ENCODE data around the gene PHLPP2.

The PHLPP2 gene

DNA sequence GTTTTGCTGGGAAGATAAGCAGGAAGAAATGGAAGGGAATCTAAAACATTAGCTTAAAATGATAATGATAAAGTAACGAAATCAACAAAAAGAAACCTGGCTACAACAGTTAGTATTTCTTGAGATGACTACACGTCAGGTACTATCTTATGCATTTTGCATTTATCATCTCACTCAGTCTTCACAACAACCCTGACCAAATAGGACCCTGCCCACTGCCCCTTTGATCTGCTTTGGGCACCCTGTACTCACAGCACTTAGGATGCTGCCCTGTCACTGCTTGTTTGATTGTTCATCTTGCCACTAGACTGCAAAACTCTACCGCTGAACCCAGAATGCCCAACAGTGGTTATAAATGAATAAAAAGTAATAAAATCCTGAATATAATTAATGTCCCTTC lies 53.3 kb downstream of the PHLPP2 start:
- no peak for DNase-seq (ENCODE audit: extremely low spot score)
- TF ChIP-seq PKNOX1 (IDR thresholded peaks at IDR 0.05) (no peak), CTBP1 (IDR thresholded peaks at IDR 0.05; ENCODE audit: borderline replicate concordance) (no peak), BHLHE40 (IDR thresholded peaks at IDR 0.05; ENCODE audit: borderline replicate concordance) (no peak), TARDBP (IDR thresholded peaks at IDR 0.05) (no peak), SP1 (IDR thresholded peaks at IDR 0.05) (no peak), FOXM1 (IDR thresholded peaks at IDR 0.05; ENCODE audit: borderline replicate concordance) (no peak), L3MBTL2 (conservative IDR thresholded peaks at IDR 0.05) (no peak), FOXA1 (IDR thresholded peaks at IDR 0.05) (no peak), ZNF384 (IDR thresholded peaks at IDR 0.05) (no peak), ARNT (IDR thresholded peaks at IDR 0.05) (no peak), HDGF (IDR thresholded peaks at IDR 0.05; ENCODE audit: borderline replicate concordance) (no peak), NFRKB (IDR thresholded peaks at IDR 0.05) (no peak), LEF1 (IDR thresholded peaks at IDR 0.05; ENCODE audit: borderline replicate concordance) (no peak), ELF4 (IDR thresholded peaks at IDR 0.05) (no peak), FOXK2 (IDR thresholded peaks at IDR 0.05) (no peak), SUZ12 (IDR thresholded peaks at IDR 0.05) (no peak)
- ChIA-PET CTCF (no interaction called here), POLR2A (interaction anchor here (0.6 kb wide), 1 partner anchor 357 kb away, joined by 3 read pairs; no protein-coding TSS in a partner anchor)

DNA sequence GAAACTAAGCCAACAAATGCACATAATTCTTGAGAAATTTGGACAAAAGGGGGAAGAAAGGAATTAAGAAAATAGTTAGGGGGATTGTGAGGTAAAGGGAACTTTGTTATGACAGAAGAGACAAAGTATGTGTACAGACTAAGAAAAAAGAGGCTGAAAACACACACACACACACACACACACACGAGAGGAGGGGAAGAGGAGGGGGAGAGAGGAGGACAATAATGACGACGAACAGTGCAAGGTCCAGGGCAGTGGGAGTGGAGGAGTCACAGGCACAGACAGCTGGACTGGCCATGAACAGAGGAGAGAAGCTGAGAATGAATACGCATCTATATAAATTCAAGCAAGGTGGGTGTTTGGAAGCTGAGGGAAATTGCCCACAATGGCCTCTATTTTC lies 54.0 kb downstream of the PHLPP2 start:
- CTCF ChIA-PET, result no interaction called here
- no peak for TF ChIP-seq LEF1 (IDR thresholded peaks at IDR 0.05; ENCODE audit: borderline replicate concordance)
- no peak for TF ChIP-seq CTBP1 (IDR thresholded peaks at IDR 0.05; ENCODE audit: borderline replicate concordance)
- no peak for TF ChIP-seq FOXA1 (IDR thresholded peaks at IDR 0.05)
- no peak for TF ChIP-seq NFRKB (IDR thresholded peaks at IDR 0.05)
- TF ChIP-seq ZNF384 (IDR thresholded peaks at IDR 0.05), result no peak
- TF ChIP-seq ARNT (IDR thresholded peaks at IDR 0.05), result no peak
- POLR2A ChIA-PET, result interaction anchor here (0.6 kb wide), 1 partner anchor 358 kb away, joined by 3 read pairs; no protein-coding TSS in a partner anchor
- no peak for DNase-seq (ENCODE audit: extremely low spot score)

- POLR2A ChIA-PET, result no interaction called here
Measured at GRCh38 chr16:71669926-71670536, 54.5 kb downstream of the PHLPP2 start.

DNA sequence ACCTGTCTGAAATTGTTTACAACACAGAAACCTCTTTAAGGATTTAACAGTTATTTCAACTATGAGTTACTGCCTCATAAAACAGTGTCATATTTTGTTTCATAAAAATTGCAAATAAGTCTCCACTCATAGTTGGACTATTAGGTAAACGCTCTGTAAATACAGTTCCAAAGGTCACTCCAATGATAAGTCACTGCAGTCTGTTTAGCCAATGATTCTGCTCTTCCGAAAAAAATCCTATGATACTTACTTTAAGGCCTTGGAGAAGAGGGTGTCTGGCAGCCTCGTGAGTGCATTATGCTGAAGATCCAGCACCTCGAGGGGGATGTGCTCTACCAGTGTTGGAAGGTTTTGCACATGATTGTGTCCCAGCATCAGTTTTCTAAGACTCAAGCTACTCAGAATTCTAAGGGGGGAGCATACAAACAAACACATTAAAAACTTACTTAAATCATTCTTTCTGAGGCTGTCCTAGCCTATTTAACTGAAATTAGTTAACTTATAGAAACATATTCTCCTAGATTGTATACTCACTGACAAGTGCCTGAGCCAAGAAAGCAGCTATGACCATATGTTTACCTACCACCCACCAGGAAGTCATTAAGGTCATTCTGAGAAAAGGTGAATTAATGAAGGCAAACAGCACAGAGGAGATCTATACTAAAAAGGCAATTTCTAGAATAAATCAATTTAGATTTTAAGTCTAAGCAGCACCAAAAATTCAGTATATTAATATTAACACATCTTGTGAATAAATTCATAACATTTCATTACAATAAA lies 57.4 kb downstream of the PHLPP2 start:
- CTCF ChIA-PET, result no interaction called here
- DNase-seq (ENCODE audit: extremely low spot score), result no peak
- POLR2A ChIA-PET, result no interaction called here
- TF ChIP-seq SUZ12 (IDR thresholded peaks at IDR 0.05), result no peak
- no peak for TF ChIP-seq LEF1 (IDR thresholded peaks at IDR 0.05; ENCODE audit: borderline replicate concordance)
- TF ChIP-seq ARNT (IDR thresholded peaks at IDR 0.05), result no peak
- no peak for TF ChIP-seq FOXM1 (IDR thresholded peaks at IDR 0.05; ENCODE audit: borderline replicate concordance)
- TF ChIP-seq L3MBTL2 (conservative IDR thresholded peaks at IDR 0.05), result no peak
- TF ChIP-seq ELF4 (IDR thresholded peaks at IDR 0.05), result no peak
- no peak for TF ChIP-seq PKNOX1 (IDR thresholded peaks at IDR 0.05)
- no peak for TF ChIP-seq ZNF384 (IDR thresholded peaks at IDR 0.05)
- no peak for TF ChIP-seq TARDBP (IDR thresholded peaks at IDR 0.05)
- TF ChIP-seq NFRKB (IDR thresholded peaks at IDR 0.05), result no peak
- TF ChIP-seq BHLHE40 (IDR thresholded peaks at IDR 0.05; ENCODE audit: borderline replicate concordance), result no peak
- TF ChIP-seq HDGF (IDR thresholded peaks at IDR 0.05; ENCODE audit: borderline replicate concordance), result no peak
- no peak for TF ChIP-seq FOXK2 (IDR thresholded peaks at IDR 0.05)
- no peak for TF ChIP-seq SP1 (IDR thresholded peaks at IDR 0.05)
- TF ChIP-seq FOXA1 (IDR thresholded peaks at IDR 0.05), result no peak

More at GRCh38 chr16:71669926-71670536, 54.5 kb downstream of the PHLPP2 start:
- TF ChIP-seq FOXA1 (IDR thresholded peaks at IDR 0.05) (no peak), FOXM1 (IDR thresholded peaks at IDR 0.05; ENCODE audit: borderline replicate concordance) (no peak), L3MBTL2 (conservative IDR thresholded peaks at IDR 0.05) (no peak)
- no peak for DNase-seq (ENCODE audit: extremely low spot score)
- CTCF ChIA-PET, result no interaction called here

GRCh38 chr16:71666264-71666663 lies 58.2 kb downstream of the PHLPP2 start:
- POLR2A ChIA-PET, result no interaction called here
- CTCF ChIA-PET, result no interaction called here
- no peak for DNase-seq (ENCODE audit: extremely low spot score)
- TF ChIP-seq FOXA1 (IDR thresholded peaks at IDR 0.05), result no peak
- TF ChIP-seq ELF4 (IDR thresholded peaks at IDR 0.05), result no peak
- no peak for TF ChIP-seq SUZ12 (IDR thresholded peaks at IDR 0.05)
- no peak for TF ChIP-seq SP1 (IDR thresholded peaks at IDR 0.05)
- no peak for TF ChIP-seq TARDBP (IDR thresholded peaks at IDR 0.05)
- TF ChIP-seq CTBP1 (IDR thresholded peaks at IDR 0.05; ENCODE audit: borderline replicate concordance), result no peak
- no peak for TF ChIP-seq PKNOX1 (IDR thresholded peaks at IDR 0.05)
- TF ChIP-seq FOXK2 (IDR thresholded peaks at IDR 0.05), result no peak
- no peak for TF ChIP-seq NFRKB (IDR thresholded peaks at IDR 0.05)
- TF ChIP-seq HDGF (IDR thresholded peaks at IDR 0.05; ENCODE audit: borderline replicate concordance), result no peak

DNA sequence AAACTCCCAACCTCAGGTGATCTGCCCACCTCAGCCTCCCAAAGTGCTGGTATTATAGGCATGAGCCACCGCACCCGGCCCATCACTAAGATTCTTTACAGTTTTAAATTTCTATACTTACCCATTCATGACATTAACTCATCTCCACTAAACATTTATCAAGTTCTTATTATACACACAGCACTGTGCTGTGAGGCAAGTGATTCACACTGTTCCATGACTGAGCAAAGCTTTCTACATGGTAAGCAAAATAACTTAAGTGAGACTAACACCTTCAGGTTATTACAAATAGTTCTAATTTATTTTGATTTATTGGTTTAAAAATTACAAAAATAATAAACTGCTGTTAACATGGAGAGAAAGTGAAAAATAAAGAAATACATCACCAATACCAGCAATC lies 65.0 kb downstream of the PHLPP2 start:
- TF ChIP-seq LEF1 (IDR thresholded peaks at IDR 0.05; ENCODE audit: borderline replicate concordance) (no peak), BHLHE40 (IDR thresholded peaks at IDR 0.05; ENCODE audit: borderline replicate concordance) (no peak), FOXA1 (IDR thresholded peaks at IDR 0.05) (no peak), L3MBTL2 (conservative IDR thresholded peaks at IDR 0.05) (no peak), ZNF384 (IDR thresholded peaks at IDR 0.05) (no peak), PKNOX1 (IDR thresholded peaks at IDR 0.05) (no peak), FOXK2 (IDR thresholded peaks at IDR 0.05) (no peak), ARNT (IDR thresholded peaks at IDR 0.05) (no peak), NFRKB (IDR thresholded peaks at IDR 0.05) (no peak), SUZ12 (IDR thresholded peaks at IDR 0.05) (no peak), ELF4 (IDR thresholded peaks at IDR 0.05) (no peak), TARDBP (IDR thresholded peaks at IDR 0.05) (no peak), HDGF (IDR thresholded peaks at IDR 0.05; ENCODE audit: borderline replicate concordance) (no peak), FOXM1 (IDR thresholded peaks at IDR 0.05; ENCODE audit: borderline replicate concordance) (no peak)
- no peak for DNase-seq (ENCODE audit: extremely low spot score)
- ChIA-PET CTCF (no interaction called here), POLR2A (no interaction called here)
